ENCODE results near the gene NRGN. TPM values are rescaled to one million over a fixed set of nuclear protein-coding genes. Genes with fewer than 3 reads are reported as not detected.

The NRGN gene
- total RNA-seq, 1 donor from 2014 or later = 10.6 TPM

GRCh38 chr11:124778281-124778680, 38.5 kb downstream of the NRGN start:
- DNase-seq (ENCODE audit: extremely low read depth, low read depth, low spot score) = no peak

- DNase-seq (ENCODE audit: extremely low read depth, low read depth, low spot score) = no peak
These were observed 39.8 kb downstream of the NRGN start for GRCh38 chr11:124779568-124779967.

GRCh38 chr11:124783002-124783401, 43.3 kb downstream of the NRGN start:
- no peak for DNase-seq (ENCODE audit: extremely low read depth, low read depth, low spot score)

- DNase-seq (ENCODE audit: extremely low read depth, low read depth, low spot score) = no peak
These were observed 44.3 kb downstream of the NRGN start for GRCh38 chr11:124784051-124784450.

DNA sequence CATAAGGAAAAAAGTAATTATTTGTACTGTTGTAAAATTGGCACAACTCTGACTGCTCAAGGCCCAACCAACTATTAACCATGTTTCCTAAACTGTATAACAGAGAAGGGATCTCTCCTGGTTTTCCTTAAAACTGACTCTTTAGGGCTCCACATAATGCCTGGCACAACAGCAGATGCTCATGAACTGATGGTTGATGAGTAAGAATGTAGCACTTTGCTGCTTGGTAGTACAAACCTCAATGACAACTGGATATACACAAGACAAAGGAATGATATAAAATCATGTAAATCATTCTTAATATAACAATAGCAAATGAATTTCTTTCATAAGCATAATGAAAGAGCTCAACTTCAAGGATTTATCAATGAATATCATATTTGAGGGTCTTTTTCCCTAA, 48.8 kb downstream of the NRGN start:
- DNase-seq (ENCODE audit: extremely low read depth, low read depth, low spot score) = no peak

DNA sequence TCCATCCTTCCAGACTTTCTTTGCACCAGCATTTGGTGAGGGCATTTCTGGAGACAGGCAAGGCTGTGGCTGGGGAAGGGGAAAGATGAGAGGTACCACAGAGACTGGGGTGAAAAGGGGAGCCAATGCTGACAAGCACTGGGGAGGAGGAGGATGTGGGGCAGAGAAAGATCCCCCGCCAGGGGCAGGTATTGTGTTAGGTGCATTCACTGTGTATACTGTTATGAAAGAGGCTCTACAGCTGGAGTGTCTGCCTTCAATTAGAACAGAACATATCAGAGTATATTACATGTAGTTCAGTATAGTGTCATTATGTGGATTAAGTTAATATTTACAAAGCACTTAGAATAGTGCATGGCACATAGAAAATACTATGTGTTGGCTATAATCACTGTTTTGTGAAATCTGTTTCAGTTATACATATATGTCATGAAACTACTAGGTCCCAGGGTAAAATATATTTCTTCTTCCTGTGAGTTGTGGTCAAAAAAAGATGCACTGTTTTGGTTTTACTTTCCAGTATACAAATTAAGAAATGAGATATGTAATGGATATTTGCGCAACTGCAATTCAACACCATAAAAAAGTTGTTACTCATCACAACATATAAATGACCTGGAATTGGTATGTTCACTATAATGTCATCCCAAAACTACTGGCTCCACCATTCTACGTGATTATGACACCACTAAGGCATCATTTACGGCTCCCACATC, 52.0 kb downstream of the NRGN start:
- DNase-seq (ENCODE audit: extremely low read depth, low read depth, low spot score) = no peak

GRCh38 chr11:124793466-124794278, 53.9 kb downstream of the NRGN start:
- no peak for DNase-seq (ENCODE audit: extremely low read depth, low read depth, low spot score)

DNA sequence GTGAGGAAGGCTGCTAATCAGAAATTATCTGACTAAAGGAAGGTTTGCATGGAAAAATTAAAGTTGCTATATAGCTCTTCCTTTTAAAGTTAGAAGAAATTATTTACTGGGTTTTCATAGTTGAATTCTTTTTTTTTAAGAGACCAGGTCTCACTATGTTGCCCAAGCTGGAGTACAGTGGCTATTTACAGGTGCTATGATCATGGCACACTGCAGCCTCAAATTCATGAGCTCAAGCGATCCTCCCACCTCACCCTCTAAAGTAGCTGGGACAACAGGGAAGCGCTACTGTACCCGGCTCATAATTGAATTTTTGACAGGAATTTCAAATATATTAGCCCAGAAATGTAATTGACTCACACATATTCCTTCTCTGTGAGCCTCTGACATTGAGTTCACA, 56.6 kb downstream of the NRGN start:
- DNase-seq (ENCODE audit: extremely low read depth, low read depth, low spot score) = no peak

Other genes starting within 250 kb of the NRGN start
- gene OR8B12, start 196.3 kb upstream of the NRGN start, total RNA-seq = not detected in 2 replicates
- not detected in 2 replicates for gene OR8A1, start 169.9 kb upstream of the NRGN start, total RNA-seq
- not detected in 2 replicates for gene PANX3, start 128.5 kb upstream of the NRGN start, total RNA-seq
- gene TBRG1, start 117.1 kb upstream of the NRGN start, total RNA-seq = 12.4 and 20.5 TPM in 2 replicates
- 39.5 and 53.8 TPM in 2 replicates for gene SIAE, start 66.2 kb upstream of the NRGN start, total RNA-seq
- gene SPA17, start 66.0 kb upstream of the NRGN start, total RNA-seq = 6.9 and 11.1 TPM in 2 replicates
- gene VSIG2, start 12.3 kb downstream of the NRGN start, total RNA-seq = 1.1 TPM in 1 of 2 replicates, not detected in the other
- 297 and 465 TPM in 2 replicates for gene ESAM, start 22.3 kb downstream of the NRGN start, total RNA-seq
- gene MSANTD2, start 60.5 kb downstream of the NRGN start, total RNA-seq = 10.1 and 17.4 TPM in 2 replicates
- 9.7 and 11.2 TPM in 2 replicates for gene ROBO3, start 125.5 kb downstream of the NRGN start, total RNA-seq
- 605 and 785 TPM in 2 replicates for gene ROBO4, start 157.9 kb downstream of the NRGN start, total RNA-seq
- 0.18 TPM in 1 of 2 replicates, not detected in the other for gene HEPN1, start 179.3 kb downstream of the NRGN start, total RNA-seq
- gene HEPACAM, start 196.1 kb downstream of the NRGN start, total RNA-seq = not detected in 2 replicates
- 2.0 and 2.5 TPM in 2 replicates for gene CCDC15, start 214.3 kb downstream of the NRGN start, total RNA-seq